Measurements from ENCODE around the gene HNRNPM. TPM values are rescaled to one million over a fixed set of nuclear protein-coding genes. Genes with fewer than 3 reads are reported as not detected.
"Not testable (repeated sequence)": the region's sequence is repeated elsewhere in the genome, so short reads cannot be mapped to it uniquely, and the experiment has no call there.

Gene HNRNPM
- total RNA-seq, 1 donor from 2014 or later: 145 TPM

DNA sequence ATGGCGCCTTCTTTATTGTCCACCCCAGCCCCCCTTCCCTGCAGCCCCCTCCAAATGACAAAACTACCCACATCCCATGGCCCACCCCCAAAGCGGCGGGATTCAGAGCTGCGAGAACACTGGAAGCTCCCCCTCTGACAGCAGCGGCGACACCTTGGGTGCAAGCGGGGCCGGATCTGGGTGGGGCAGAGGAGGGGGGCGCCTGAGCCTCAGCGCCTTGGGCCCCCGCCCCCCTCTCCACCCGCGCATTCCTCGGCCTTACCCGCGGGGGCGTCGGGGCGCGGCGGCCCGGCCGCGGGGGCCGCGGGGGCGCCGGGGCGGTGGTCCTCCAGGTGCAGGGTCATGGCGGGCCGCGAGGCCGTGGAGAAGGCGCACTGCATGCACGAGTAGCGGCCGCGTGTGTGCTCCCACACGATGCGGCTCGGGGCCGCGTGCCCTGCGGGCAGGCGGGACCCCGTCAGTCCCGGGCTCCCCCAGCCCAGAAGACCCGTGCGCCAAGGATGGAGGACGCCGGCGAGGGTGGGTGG lies 65.9 kb downstream of the HNRNPM start:
- no peak for DNase-seq (ENCODE audit: low spot score)

- no peak for DNase-seq (ENCODE audit: low spot score)
Measured at GRCh38 chr19:8511573-8512101, 66.9 kb downstream of the HNRNPM start.

GRCh38 chr19:8512115-8512967 lies 67.6 kb downstream of the HNRNPM start:
- DNase-seq (ENCODE audit: low spot score): no peak

DNA sequence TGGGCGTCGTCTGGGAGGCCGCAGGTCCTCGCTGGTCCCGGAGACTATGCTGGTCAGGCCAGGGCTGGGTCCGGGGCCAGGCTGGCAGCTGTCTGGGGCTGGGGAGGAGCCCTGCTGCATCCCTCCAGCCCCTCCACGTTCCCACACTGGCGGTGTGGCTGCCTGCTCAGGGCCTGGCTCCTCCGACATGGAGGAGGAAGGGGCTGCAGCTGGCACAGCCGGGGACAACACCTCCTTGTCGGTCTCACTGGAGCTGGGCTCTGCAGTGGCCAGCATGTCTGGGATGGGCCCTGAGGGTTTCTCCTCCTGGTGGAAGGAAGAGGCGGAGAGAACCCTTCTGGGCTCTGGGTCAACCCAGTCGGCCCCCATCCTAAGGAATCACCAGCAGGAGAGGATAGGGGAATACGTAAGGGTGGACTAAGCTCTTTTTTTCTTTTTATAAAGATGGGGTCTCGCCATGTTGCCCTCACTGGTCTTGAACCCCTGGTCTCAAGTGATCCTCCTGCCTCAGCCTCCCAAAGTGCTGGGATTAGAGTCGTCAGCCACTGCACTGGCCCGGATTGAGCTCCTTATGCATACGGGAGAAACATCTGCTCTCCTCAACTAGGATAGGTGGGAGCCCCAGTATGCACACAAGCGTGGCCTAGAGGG lies 68.4 kb downstream of the HNRNPM start:
- no peak for DNase-seq (ENCODE audit: low spot score)

GRCh38 chr19:8513687-8514504 lies 69.1 kb downstream of the HNRNPM start, which contains the start of gene ZNF414:
TSS of gene ZNF414 (minus strand) at chr19:8514167. CDS start at chr19:8514046, 121 bp downstream.
- DNase-seq (ENCODE audit: low spot score): peak; percentile 98

- not testable (repeated sequence) for DNase-seq (ENCODE audit: low spot score)
Measured at GRCh38 chr19:8514505-8515009, 69.8 kb downstream of the HNRNPM start.

DNA sequence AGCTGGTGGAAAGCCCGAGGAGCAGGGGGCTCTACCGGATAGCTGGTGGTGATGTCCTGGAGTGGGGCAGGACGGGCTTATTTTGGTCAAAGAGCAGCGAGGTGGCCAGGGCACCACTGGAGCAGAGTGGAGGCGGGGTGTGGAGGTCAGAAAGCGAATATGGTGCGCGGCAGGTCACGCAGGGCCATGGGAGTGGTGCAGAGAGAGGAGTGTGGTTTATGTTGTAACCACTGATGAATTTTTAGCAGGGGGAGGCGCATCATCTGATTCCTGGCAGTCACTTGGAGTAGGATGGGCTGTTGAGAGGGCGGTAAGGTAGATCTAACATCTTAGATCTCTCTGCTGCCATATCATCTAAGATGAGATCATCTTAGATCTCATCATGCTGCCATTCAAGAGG lies 70.5 kb downstream of the HNRNPM start:
- no peak for DNase-seq (ENCODE audit: low spot score)

- no peak for DNase-seq (ENCODE audit: low spot score)
Measured at GRCh38 chr19:8517551-8518442, 73.0 kb downstream of the HNRNPM start.

DNA sequence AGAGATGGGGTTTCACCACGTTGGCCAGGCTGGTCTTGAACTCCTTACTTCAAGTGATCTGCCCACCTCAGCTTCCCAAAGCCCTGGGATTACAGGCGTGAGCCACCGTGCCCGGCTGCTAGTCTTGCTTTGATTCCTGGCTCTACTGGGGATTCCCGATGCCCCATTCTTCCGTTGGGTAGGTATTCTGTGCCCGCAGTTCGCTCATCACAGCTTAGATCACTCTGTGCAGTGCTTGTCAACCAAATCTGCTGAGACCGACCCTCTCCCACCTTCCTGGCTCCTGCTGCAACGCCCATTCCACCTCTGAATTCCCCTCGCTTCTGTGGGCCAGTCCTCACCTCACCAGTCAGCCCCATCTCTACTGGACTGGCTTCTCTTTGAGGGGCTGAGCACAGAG lies 73.8 kb downstream of the HNRNPM start:
- no peak for DNase-seq (ENCODE audit: low spot score)

DNA sequence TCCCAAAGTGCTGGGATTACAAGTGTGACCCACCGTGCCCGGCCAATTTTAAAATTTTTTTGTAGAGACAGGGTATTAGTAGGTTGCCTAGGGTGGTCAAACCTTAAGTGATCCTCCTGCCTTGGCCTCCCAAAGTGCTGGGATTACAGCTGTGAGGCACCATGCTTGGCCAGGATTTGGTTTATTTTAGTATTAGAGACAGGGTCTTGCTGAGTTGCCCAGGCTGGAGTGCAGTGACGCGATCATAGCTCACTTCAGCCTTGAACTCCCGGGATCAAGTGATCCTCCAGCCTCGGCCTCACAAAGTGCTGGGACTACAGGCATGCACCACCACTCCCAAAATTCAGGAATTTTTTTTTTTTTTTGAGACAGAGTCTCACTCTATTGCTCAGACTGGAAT lies 74.6 kb downstream of the HNRNPM start:
- no peak for DNase-seq (ENCODE audit: low spot score)

DNA sequence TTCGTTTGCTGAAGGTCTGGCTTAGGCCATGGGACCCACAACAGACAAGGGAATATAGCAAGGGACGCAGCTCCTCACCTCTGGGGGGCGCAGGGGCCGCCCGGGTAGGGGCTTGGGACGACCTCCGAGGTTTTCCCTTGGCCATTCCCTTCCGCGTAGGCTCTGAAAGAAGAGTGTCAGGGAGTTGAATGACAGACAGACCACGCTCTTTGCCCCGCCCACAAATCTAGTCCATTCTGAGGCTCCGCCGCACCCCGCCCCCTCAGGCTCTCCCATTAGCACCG lies 80.6 kb downstream of the HNRNPM start:
- no peak for DNase-seq (ENCODE audit: low spot score)

DNA sequence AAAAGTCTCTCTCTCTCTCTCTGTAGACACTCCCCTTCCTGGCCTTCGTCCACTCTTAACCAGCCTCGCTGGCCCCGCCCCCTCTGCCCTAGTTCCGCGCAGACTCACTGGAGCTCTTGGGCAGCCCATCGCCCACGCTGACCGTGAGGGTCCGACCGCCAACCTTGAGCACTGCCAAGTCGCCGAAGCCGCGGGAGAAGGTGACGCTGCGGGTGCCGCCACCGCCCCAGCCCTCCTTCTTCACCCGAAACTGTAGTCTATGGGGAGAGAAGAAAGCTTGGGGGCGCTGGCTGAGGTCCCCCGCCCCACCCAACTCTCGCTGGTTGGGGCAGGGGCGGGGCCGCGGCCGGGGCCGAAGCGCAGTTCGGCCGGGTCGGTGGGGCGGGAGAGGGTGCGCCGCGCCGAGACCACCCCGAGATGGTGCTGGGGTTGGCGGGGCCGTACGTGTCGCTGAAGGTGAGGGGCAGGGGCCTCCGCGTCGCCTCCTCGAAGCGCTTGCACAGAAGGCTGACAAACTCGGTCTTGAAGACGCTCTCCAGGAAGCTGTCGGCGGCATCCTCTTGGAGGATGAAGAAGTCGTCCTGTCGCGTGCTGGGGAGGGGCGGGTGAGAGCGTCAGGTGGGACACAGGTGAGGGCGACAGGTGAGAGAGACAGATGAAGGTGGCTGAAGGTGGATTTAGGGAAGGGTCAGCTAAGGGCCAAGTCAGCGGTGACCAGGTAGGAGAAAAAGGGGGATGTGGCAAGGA lies 81.7 kb downstream of the HNRNPM start:
- peak; percentile 94 for DNase-seq (ENCODE audit: low spot score)

DNA sequence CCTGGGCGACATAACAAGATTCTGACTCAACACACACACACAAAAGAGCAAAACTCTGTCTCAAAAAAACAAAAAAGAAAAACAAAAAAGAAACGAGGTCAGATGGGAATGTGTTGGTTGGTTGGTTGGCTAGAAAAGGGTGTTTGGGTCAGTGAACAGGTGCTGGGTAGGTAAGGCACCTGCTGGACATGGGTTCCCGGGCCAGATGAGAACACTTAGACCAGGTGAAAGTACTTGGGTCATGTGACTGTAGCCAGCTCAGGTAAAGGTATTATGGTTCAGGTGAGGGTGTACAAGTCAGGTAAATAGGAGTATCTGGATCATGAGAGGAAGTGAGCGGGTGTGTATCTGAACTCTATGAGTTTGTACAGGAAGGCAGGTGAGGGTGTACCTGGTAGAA lies 83.7 kb downstream of the HNRNPM start:
- no peak for DNase-seq (ENCODE audit: low spot score)

GRCh38 chr19:8529369-8530006 lies 84.7 kb downstream of the HNRNPM start:
- no peak for DNase-seq (ENCODE audit: low spot score)

GRCh38 chr19:8530061-8530679 lies 85.4 kb downstream of the HNRNPM start:
- DNase-seq (ENCODE audit: low spot score): no peak

GRCh38 chr19:8531470-8531869 lies 86.7 kb downstream of the HNRNPM start:
- DNase-seq (ENCODE audit: low spot score): no peak

- no peak for DNase-seq (ENCODE audit: low spot score)
Measured at GRCh38 chr19:8532225-8532624, 87.5 kb downstream of the HNRNPM start.

DNA sequence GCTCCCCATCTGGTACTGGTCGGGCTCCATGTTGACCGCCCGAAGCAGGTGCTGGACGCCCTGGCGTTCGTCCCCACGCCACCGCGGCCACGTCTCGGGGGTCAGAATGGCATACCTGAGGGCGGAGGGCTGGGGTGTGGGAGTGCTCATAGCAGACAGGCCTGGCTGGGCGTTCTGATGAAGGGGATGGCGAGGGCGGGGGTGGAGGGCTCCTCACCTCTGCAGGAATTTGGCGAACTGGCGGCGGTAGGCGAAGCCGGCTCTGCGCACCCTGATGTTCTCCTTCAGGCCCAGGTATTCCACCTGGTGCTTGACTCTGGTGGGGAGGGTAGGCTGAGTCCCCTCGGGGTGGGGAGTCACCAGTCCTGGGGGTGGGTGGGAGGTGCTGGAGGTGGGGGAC lies 91.5 kb downstream of the HNRNPM start:
- DNase-seq (ENCODE audit: low spot score): no peak

DNA sequence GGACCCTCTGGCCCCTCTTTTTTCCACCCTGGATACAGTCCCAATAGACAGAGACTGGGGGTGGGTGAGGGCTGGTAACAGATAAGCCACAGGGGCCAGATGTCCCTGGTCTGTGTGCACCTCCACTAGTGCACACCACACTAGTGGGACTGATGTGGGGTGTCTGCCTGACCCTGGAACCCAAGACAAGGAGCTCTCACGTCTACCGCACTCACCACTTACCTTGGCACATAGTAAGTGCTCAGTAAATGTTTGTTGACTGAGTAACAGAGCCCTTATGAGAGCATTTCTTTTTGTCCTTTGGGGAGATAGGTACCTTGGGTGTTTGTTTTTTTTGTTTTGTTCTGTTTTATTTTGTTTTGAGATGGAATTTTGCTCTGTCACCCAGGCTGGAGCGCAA lies 92.3 kb downstream of the HNRNPM start:
- DNase-seq (ENCODE audit: low spot score): no peak

Measured in mesenteric fat pad (tissue), 1 donor.